T-helper 1 cell treated with Interleukin-12 subunit alpha and Interleukin-12 subunit beta and Interleukin-4 antibody, amounts not matched to agents 30 ng/mL and 1 ng/mL, for 36 hours (primary cell): ENCODE data around the gene SMG1. TPM values are rescaled to one million over a fixed set of nuclear protein-coding genes. Genes with fewer than 3 reads are reported as not detected.
"Not testable (repeated sequence)": the region's sequence is repeated elsewhere in the genome, so short reads cannot be mapped to it uniquely, and the experiment has no call there.

ENCODE experiments used
- intact Hi-C: fragments of 100-400 bp; cut with micrococcal nuclease; formaldehyde crosslinking; loops from one replicate; pipeline ENCODE4 v1.15.1; 2024
- total RNA-seq: library from RNA; stranded (reverse); gene quantifications from 2 replicates; pipeline ENCODE4 v1.2.3, GENCODE V29; 2022

The SMG1 gene
- total RNA-seq, 1 donor from 2014 or later = 186 TPM

DNA sequence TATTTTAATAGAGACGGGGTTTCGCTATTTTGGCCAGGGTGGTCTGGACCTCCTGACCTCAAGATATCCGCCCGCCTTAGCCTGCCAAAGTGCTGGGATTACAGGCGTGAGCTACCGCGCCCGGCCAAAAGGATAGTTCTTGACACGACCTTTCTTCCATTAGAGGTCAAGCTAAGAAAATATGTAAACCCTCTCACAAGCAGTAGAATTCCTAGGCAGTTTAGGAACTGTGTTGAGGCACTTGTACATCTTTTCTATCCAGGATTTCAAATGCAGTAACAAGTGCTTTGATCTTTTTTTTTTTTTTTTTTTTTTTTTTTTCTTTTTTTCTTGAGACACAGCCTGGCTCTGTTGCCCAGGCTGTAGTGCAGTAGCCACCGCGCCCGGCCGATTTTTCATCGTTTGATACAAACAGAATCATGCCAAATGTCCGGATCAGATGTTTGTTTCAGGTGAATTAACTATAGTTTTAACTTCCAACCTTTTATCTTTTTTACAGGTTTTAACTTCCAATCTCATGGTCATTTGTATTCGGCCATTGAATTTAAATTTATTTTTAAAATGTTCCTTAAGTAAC, 123.4 kb downstream of the SMG1 start:
- intact Hi-C loops = loop anchor here (10.0 kb wide), 1 partner anchor 912 kb away; the partner anchor contains the start of genes IQCK and KNOP1

DNA sequence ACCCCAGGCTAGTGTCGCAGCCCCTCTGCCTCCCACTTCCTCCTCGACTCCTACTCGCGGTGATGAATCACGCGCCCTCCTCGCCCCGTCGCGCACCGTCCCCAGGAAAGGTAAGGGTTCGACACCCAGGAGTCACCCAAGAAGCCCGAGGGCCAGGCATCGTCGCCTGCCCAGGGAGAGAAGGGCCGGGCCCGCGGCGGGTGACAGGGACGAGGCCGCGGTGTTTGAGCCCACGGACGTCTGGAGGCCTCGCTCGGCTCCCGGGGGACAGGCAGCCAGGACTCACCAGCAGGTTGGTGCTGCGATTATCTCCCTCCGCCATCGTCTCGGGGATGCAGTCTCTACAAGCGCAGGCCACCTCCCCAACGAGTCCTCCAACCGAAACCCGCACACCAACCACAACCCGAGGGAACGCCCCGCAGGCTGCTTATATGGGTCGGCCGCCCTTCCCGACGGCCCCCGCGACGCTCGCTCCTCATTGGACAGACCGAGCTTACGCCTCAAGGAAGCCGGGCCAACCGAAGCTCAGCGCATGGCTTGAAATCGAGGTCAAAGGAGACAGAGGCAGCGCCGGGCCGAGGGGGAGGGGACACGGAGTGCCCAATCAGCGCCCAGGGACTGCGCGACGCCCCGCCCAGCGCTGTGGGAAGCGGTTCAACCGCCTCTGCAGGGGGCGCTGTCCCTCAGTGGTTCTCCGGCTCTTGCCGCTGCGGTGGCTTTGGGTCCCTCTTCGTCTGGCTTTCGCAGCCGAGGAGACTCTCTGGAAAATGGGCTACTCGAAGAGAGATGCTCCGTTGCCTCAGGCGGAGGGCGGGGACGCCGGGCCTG, 124.8 kb downstream of the SMG1 start, which contains the start of gene ARL6IP1:
Gene ARL6IP1 (minus strand): TSS at position 405 of the 828 bp plus-strand sequence. CDS start 83 bp downstream, at position 322.
- intact Hi-C loops = loop anchor here (1.0 to 10.0 kb wide), 9 partner anchors 11 to 913 kb away; partner anchors contain the start of genes CCP110, COQ7, IQCK and KNOP1

- intact Hi-C loops = loop anchor here (1.0 to 10.0 kb wide), 9 partner anchors 10 to 914 kb away; partner anchors contain the start of genes CCP110, COQ7, IQCK and KNOP1
These were observed 125.4 kb downstream of the SMG1 start for GRCh38 chr16:18800775-18801144.

GRCh38 chr16:18800293-18800692, 125.9 kb downstream of the SMG1 start:
- intact Hi-C loops = loop anchor here (2.0 to 10.0 kb wide), 3 partner anchors 13 to 915 kb away; partner anchors contain the start of genes IQCK and KNOP1

- intact Hi-C loops = no loop called here
These were observed 126.7 kb downstream of the SMG1 start for GRCh38 chr16:18799500-18799899.

DNA sequence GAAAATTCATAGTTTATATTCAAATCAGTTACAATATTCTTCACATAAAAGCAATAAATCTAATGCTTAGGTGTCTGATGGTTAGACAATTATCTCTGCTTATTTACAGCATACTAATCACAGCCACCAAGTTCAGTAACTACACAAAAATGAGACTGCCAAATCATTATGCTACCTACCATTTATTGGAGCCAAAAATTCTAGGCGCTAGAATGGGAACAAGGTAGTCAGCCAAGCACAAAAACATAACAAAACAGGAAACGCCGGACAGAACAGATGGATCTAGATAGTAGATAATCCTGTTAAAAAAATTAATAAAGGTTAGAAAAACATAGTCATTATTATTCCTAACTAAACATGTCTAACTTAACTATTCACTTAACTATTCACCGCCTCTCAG, 128.5 kb downstream of the SMG1 start:
- intact Hi-C loops = no loop called here

DNA sequence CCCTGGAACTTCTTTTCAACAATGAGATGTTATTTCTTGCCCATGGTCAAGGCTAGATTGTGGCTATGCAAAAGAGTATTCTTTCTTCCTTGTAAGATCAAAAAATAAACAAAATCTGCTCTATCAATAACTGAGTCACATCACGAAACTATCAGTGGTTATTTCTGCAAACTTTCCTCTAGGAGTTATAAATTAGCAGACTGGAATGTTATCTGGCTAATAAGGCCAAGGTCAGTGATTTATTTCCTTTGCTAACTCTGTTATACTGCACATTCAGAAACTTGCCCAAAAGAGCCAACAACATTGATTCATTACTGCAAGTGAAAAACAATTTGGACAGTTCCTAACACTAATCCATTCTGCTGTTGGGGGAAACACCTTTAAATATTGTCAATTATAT, 129.8 kb downstream of the SMG1 start:
- intact Hi-C loops = no loop called here

GRCh38 chr16:18792836-18793433, 133.3 kb downstream of the SMG1 start:
- intact Hi-C loops = no loop called here

DNA sequence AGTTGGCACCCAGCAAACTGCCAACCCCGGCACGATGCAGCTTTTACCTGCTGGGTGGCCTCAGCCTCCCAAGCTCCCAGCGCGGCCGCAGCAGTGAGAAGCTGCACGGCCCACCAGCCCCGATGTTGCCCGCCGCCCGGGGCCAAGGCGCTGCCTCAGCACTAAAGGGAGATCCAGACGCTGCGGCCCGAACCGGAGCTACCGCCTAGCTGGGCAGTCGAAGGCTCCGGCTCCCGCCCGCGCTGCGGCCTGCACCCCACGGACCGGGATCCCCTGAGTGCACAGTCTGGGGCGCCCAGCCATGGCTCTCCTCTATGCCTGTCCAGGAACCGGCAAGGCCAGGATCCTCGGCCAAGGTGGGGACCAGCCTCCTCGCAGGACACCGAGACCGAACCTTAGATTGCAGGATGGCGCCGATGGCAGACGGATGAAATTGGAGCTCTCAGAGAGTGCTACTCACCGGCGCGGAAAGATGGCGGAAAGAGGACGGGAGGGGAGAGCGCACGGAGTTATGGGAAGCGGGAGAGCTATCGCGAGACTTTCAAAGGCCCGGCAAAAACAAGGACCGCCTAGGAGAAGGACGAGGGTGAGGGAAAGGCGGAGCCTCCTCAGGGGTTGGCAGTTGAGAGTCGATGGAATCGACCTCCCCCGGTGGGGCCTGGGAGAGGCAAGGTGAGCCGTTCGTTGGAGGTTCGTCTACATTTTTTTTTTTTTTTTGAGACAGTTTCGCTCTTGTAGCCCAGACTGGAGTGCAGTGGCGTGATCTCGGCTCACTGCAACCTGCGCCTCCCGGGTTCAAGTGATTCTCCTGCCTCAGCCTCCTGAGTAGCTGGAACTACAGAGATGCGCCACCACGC, 136.1 kb downstream of the SMG1 start, which contains the start of gene RPS15A:
Gene RPS15A (minus strand): TSS at position 485 of the 857 bp plus-strand sequence. CDS start 1,221 bp downstream, outside the sequence.
- intact Hi-C loops = loop anchor here (1.0 kb wide), 4 partner anchors 11 to 277 kb away; partner anchors contain the start of genes ARL6IP1, COQ7 and SMG1

GRCh38 chr16:18789515-18789849, 136.7 kb downstream of the SMG1 start:
- intact Hi-C loops = no loop called here

DNA sequence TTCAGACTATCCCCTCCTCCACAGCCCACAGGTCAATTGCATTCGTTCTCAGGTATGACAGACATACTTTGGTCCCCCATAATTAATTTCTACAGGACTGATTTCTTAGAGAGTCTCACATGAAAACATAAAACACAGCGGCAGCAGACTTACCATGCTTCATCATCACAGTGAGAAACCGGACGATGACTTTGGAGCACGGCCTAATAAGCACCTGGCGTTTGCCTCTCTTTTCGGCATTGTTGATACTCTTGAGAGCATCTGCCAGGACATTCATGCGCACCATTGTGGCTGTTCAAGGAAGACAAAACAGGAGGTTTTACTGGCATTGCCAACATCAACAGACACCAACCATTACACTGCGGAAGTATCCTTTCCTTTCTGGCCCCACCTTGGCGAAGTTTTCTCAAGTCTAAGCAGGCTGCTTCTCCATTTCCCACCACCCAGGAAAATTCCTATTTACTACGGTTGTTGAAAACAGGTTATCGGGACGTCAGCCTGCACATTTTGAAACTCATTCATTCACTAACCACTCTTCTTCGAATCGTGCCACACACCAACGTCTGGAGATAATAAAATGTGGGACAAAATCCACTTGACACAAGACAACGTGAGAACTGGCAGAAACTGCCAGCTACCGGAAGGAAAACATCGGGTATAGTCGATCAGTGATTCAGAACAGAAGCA, 137.2 kb downstream of the SMG1 start:
- intact Hi-C loops = no loop called here

DNA sequence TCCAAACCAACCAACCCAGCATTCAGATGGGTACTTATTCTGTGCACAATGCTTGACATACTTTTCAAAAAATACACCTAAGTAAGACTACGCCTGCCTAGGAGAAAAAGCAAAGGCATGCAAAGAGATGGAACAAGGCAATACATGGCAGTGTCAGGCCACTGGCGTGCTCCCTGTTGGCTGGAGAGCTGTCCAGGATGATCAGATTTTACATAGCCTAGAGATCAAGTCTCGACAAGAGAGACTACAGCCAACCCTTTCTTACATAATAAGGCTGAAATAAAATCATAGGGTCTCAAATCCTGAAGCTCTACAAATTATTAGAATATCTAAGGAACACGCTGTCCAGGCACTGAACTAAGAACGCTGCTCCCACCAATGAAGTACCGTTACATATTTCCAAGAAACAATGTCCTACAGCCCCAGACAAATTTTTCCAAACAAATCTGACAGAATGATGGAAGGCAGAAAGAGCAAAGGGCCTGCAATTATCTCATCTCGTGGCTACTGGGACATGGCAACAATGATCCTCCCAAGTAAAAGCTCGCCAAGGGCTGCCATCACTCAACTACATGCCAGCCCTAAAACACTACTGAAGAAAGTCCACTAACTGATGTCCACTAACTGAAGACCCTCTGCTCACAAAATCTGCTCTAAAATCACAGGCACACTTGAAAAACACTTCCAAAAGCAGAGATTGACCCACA, 141.1 kb downstream of the SMG1 start:
- intact Hi-C loops = no loop called here

GRCh38 chr16:18783430-18784341, 142.5 kb downstream of the SMG1 start:
- intact Hi-C loops = no loop called here

GRCh38 chr16:18782697-18783429, 143.3 kb downstream of the SMG1 start:
- intact Hi-C loops = no loop called here

- intact Hi-C loops = not testable (repeated sequence)
These were observed 145.0 kb downstream of the SMG1 start for GRCh38 chr16:18781232-18781631.

DNA sequence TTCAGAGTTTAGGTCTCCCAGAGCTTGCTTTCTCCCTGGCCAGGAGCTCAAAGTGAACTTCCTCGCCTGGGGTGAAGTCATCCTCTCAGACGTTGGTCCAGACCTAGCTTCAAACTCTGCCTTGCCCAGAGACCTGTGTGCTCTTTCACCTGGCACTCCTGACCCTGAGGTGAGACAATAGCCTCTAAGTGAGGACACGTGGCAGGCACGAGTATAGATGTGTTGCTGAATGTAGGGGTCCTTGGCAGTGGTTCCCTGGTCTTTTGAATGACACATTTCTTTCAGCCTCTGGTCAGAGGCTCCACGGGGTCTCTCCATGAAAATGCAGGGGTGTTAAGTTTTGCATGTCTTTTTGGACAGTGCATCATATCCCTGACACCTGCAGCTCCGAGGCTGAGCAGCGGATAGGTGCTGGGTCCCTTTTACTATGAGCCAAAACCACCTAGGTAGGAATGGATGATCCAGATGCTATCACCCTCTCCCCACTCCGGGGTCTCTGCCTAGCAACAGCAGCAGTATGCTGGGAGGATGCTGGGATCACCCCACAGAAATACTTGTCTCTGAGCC, 145.7 kb downstream of the SMG1 start:
- intact Hi-C loops = not testable (repeated sequence)

DNA sequence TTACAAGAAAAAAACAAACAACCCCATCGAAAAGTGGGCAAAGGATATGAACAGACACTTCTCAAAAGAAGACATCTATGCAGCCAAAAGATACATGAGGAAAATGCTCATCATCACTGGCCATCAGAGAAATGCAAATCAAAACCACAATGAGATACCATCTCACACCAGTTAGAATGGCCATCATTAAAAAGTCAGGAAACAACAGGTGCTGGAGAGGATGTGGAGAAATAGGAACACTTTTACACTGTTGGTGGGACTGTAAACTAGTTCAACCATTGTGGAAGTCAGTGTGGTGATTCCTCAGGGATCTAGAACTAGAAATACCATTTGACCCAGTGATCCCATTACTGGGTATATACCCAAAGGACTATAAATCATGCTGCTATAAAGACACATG, 148.5 kb downstream of the SMG1 start:
- intact Hi-C loops = not testable (repeated sequence)

GRCh38 chr16:18776334-18776733, 149.9 kb downstream of the SMG1 start:
- intact Hi-C loops = not testable (repeated sequence)
